Islet precursor cell (in vitro differentiated cells): ENCODE results near the gene GAS1.

Experiments used
- DNase-seq: peaks from one replicate; pipeline ENCODE4 v3.0.0-alpha.2; 2018

Gene GAS1

DNA sequence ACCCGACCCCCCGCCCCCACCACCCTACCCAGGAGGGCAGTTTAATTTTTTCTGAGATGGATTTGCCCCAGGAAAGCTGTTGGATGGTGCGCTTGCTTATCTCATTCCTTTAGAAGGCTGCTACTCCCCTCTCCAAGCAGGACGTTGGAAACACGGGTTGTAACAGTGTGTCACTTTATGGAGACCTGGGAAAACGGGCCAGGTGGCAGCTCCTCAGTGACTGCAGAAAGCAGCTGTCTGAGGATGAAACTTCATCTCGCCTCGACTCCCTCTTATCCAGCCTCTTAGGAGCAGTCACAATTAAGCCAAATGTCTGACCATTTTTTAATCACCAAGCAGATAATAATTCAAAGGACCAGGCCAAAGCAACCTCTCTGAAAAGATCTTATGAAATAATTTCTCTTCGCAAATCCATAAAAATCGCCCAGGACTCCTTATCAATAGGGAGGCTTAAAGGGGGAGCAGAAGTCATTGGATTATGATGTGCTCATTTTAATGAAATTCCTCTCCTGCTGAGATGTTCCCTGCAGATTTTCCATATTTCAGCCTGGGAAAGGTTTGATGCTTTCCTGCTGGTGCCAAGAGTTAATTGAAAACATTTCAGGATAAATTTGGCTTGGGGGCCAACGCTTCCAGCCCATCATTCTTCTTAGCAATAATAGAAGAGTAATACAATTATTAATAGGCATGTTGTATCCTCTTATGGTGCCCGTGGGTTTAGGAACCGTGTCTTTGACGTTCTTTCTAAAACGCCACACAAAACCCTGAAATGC lies 26.0 kb downstream of the GAS1 start:
- no peak for DNase-seq

DNA sequence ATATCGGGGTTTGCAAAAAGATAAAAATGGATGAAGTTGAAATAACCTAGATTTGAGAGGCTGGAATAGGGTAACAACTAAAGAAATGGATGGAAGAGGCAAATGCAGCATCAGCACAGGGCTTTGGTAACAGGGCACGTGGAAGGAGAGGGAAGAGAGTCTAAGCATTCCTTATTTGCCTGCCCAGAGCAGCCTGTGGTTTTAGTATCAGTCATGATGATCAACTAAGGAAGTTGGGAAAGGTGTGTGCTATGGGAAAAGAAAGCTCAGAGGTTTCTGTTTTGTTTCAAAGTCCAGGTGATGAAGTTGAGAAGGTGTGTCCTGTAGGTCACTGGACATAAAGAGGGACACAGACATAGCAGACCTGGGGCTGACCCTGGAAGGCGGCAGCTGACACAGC lies 28.8 kb downstream of the GAS1 start:
- no peak for DNase-seq

DNA sequence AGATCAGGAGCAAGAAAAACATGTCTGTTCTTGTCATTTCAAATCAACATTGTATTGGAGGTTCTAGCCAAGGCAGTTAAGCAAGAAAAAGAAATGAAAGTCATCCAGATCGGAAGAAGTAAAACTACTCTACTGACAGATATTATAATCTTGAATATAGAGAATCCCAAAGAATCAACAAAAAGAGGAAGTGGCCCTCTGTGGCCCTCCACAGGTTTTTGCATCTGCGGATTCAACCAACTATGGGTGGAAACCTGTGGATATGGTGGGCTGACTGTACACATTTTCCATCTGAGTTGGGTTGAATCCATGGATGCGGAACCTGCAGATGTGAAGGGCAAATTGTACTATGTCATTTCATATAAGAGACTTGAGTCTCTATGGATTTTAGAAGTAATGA lies 35.1 kb downstream of the GAS1 start:
- DNase-seq = no peak

DNA sequence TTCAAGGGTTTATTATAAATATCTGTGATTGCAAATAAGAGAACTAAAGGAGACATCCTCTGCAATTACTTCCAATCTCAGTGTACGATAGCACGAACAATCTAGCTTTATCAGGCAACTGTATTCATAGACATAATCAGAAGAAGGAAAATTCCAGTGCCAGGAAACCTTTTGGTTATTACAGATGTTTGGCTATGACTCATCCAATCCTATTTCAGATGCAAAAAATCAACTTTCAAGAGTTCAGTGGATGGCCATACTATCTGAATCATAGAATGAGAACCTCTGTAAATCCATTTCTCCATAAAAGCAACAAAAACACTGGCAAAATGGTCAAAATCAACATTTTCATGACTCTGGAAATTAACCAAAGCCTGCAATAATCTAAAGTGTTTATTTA lies 37.9 kb downstream of the GAS1 start:
- no peak for DNase-seq

DNA sequence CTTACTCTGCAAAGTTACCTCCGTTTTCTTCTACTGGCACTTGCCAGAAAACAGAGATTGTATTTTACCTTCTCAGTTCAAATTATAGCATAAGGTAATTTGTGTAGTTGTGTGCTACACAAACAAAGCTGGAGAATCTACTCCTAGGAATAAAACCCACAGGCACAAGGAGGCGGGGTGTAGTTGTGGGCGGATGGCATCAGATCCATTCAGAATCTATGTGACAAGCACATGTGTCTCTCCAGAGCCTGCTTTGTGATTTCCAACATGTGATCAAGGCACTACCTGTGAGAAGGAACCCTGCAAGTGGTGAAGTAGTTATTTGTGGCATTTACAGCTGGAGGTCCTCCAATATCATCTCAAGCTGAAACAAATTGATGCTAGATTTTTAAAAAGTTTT lies 39.0 kb downstream of the GAS1 start:
- DNase-seq = no peak

DNA sequence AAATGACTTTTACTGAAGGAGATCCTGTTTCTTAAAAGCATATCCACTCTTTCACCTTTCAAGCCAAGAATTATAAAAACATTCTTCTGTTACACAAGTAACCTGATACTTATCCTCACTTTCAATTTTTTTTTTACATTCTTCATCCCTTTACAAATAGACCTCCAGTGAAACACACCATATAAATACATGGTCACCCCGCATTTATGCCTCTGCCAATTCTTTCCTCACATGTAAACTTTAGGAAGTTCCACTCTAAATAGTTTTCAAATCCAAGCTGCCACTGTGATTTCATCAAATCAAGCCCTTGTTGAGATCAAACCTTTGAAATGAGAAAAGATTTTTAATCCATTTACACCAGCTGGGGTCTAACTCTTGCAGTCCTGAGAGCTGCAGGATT lies 40.0 kb downstream of the GAS1 start:
- DNase-seq = no peak

DNA sequence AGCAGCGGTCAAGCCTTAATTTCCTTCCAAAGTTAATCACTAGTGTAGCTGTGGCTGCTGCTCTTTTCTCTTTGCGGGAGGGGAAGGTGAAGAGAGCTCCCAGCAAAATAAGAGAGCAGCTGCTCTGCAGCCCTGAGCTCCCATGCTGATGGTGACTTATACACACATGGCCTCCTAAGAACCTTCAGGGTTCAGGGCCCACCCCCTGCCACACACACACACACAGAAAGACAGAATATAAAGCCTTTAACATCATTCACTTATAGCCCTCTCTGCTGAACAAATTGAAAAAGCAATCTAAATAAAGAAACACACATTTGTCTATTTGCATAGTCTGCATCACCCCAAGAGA lies 43.6 kb downstream of the GAS1 start:
- no peak for DNase-seq

DNA sequence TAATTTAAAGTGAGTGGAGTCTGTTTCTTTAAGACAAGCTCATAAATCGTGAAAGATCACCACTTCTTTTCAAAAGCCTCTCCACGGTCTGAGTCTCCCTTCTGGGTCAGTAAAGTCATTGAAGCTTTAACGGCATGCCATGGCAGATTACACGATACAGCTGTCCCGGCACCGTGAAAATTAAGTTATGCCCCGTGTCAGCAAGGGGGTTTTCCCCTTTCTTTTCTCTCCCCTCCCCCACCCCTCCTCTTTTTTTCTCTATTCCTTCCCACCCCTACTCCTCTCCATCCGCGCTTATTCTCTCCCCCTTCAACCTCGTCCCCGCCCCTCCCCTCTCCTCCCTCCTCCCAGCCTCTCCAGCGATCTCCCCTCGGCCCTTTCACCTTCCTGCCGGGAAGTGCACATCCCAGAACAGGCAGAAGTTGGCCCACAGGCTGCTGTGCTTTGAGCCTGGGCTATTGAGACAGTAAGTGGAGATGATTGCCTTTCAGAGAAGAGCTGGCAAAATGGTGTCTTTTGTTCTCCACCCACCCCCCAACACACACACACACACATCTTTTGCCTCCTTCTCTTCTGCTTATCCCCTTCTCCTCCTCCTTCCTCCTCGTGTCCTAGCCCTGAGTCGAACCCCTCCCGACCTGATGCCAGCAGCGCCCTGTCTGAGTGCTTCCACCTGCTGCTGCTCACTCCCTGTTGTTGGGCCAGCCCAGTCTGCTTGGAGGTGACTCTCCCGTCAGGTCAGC lies 44.1 kb downstream of the GAS1 start:
- DNase-seq = peak; percentile 76

DNA sequence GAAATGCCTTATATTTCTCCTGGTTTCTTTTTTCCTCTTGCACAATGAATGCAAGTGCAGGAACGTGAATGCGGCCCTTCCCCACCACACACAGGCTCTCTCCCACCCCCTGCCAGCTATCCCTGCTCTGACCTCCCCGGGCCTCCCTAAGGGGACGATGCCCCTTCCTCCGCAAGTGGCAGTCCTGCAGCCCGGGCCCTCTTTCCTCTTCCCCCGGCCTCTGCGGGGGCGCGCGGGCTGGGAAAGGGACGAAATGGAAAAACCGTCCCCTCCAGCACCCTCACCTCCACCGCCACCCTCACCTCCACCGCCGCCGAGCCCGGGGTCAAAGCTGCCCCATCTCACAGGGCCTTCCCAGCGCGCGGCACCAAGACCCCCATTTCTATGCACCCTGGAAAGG lies 44.7 kb downstream of the GAS1 start:
- no peak for DNase-seq

DNA sequence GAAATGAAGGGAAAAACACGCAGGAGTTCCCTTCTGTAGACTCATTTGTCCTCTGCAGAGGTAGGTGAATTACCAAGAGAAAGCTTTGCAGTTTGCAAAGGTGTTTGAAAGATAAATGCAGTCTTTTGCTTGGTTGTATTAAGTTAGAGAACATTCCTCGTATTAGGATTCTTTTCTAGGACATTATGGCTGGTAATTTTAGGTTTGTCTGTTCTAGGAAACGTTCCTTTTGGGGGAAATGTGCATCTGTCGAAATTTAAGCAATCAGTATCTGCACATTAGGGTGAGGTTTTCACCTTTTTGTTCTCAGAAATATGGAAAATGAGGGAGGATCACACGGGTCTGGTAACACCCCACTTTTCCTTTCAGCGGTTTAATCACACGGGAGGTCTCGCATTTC lies 45.1 kb downstream of the GAS1 start:
- DNase-seq = no peak

DNA sequence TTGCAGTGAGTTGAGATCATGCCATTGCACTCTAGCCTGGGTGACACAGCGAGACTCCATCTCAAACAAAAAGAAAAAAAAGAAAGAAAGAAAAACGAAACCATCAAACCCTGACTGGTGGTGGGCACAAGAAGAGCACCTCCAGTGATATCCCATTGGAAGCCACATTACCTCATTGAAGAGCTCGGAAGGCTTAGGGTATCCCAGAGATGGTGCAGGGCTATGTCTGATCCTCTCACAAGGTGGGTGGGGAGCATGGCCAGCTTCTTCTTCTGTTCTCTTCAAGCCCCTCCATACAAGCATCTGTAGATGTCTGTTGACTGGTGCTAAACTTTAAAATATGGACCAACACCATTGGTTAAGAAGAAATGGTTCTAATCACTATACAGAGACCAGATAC lies 45.8 kb downstream of the GAS1 start:
- DNase-seq = no peak
